Glutamatergic neuron (in vitro differentiated cells): Measurements from ENCODE around the gene PNMA8C. TPM values are rescaled to one million over a fixed set of nuclear protein-coding genes. Genes with fewer than 3 reads are reported as not detected.
A peak's percentile ranks its signal among the peaks of the same experiment; 100 is the strongest.

Experiments used
- DNase-seq: peaks from one replicate; pipeline ENCODE4 v3.0.0; 2022
- H3K27ac Mint-ChIP-seq: one replicate; pipeline ENCODE4 v1.8.0; 2020; ENCODE audit warnings: mild to moderate bottlenecking, mixed read lengths, inconsistent platforms; ENCODE audit not compliant: unreplicated experiment
- H3K27me3 Mint-ChIP-seq: one replicate; pipeline ENCODE4 v1.8.0; 2020; ENCODE audit warnings: mild to moderate bottlenecking, moderate library complexity, mixed read lengths, inconsistent platforms; ENCODE audit not compliant: unreplicated experiment
- H3K36me3 Mint-ChIP-seq: one replicate; pipeline ENCODE4 v1.8.0; 2020; ENCODE audit warnings: mild to moderate bottlenecking, mixed read lengths, inconsistent platforms; ENCODE audit not compliant: unreplicated experiment
- H3K4me1 Mint-ChIP-seq: one replicate; pipeline ENCODE4 v1.8.0; 2020; ENCODE audit warnings: mild to moderate bottlenecking, low read depth, mixed read lengths, inconsistent platforms; ENCODE audit not compliant: unreplicated experiment
- H3K4me3 Mint-ChIP-seq: one replicate; pipeline ENCODE4 v1.8.0; 2020; ENCODE audit warnings: mild to moderate bottlenecking, mixed read lengths, inconsistent platforms; ENCODE audit not compliant: unreplicated experiment
- H3K9me3 Mint-ChIP-seq: one replicate; pipeline ENCODE4 v1.8.0; 2020; ENCODE audit warnings: mild to moderate bottlenecking, moderate library complexity, mixed read lengths, inconsistent platforms; ENCODE audit not compliant: unreplicated experiment
- CTCF ChIP-seq: fragments of 200-600 bp; sonication (generic); IDR thresholded peaks from one replicate; pipeline ENCODE4 v1.5.0; 2021; ENCODE audit not compliant: partially characterized antibody, unreplicated experiment
- total RNA-seq: library from RNA; stranded (reverse); fragmentation: NEBNext Ultra II Directional; extraction: Animal tissue kit (Norgen Biotek cat#: 25700); gene quantifications from one replicate; pipeline ENCODE4 v1.2.1, GENCODE V29; 2021; ENCODE audit not compliant: unreplicated experiment

Gene PNMA8C
- total RNA-seq, 1 donor from 2014 or later, result 5.3 TPM

GRCh38 chr19:46471811-46472543 lies 43.2 kb upstream of the PNMA8C start:
- Mint-ChIP-seq H3K36me3 (peaks cover 6% of the 10 kb centered on the region), H3K27me3 (peaks cover 3% of the 10 kb centered on the region), H3K27ac (no peak overlapping the region), H3K9me3 (peaks cover 2% of the 10 kb centered on the region), H3K4me3 (peak overlapping the region; percentile 78), H3K4me1 (peaks cover 3% of the 10 kb centered on the region)
- TF ChIP-seq CTCF, result no peak
- DNase-seq, result no peak

- Mint-ChIP-seq H3K9me3 (peaks cover 2% of the 10 kb centered on the region), H3K4me1 (peaks cover 3% of the 10 kb centered on the region), H3K4me3 (peak within 1 kb of the TSS; percentile 78), H3K36me3 (peaks cover 6% of the 10 kb centered on the region), H3K27me3 (peaks cover 3% of the 10 kb centered on the region), H3K27ac (no peak within 1 kb of the TSS)
- peak; percentile 89 for DNase-seq
- no peak for TF ChIP-seq CTCF
Observed at GRCh38 chr19:46471116-46471733, 42.5 kb upstream of the PNMA8C start, which contains the start of gene PNMA8A. PNMA8A (minus strand) TSS chr19:46471563; CDS start chr19:46471035, 528 bp downstream.

- peaks cover 6% of the 10 kb centered on the region for H3K36me3 Mint-ChIP-seq
- H3K27ac Mint-ChIP-seq, result no peak overlapping the region
- H3K4me3 Mint-ChIP-seq, result peak overlapping the region; percentile 78
- H3K9me3 Mint-ChIP-seq, result peaks cover 2% of the 10 kb centered on the region
- peaks cover 3% of the 10 kb centered on the region for H3K4me1 Mint-ChIP-seq
- no peak for DNase-seq
- TF ChIP-seq CTCF, result no peak
- peaks cover 3% of the 10 kb centered on the region for H3K27me3 Mint-ChIP-seq
Observed at GRCh38 chr19:46470376-46470775, 41.6 kb upstream of the PNMA8C start.

GRCh38 chr19:46469541-46470185 lies 40.9 kb upstream of the PNMA8C start:
- TF ChIP-seq CTCF, result no peak
- Mint-ChIP-seq H3K36me3 (peaks cover 6% of the 10 kb centered on the region), H3K27me3 (peaks cover 3% of the 10 kb centered on the region), H3K4me1 (peaks cover 3% of the 10 kb centered on the region), H3K4me3 (no peak overlapping the region), H3K9me3 (peaks cover 2% of the 10 kb centered on the region), H3K27ac (no peak overlapping the region)
- DNase-seq, result no peak
